ENCODE measurements around the gene ITM2C.

DNA sequence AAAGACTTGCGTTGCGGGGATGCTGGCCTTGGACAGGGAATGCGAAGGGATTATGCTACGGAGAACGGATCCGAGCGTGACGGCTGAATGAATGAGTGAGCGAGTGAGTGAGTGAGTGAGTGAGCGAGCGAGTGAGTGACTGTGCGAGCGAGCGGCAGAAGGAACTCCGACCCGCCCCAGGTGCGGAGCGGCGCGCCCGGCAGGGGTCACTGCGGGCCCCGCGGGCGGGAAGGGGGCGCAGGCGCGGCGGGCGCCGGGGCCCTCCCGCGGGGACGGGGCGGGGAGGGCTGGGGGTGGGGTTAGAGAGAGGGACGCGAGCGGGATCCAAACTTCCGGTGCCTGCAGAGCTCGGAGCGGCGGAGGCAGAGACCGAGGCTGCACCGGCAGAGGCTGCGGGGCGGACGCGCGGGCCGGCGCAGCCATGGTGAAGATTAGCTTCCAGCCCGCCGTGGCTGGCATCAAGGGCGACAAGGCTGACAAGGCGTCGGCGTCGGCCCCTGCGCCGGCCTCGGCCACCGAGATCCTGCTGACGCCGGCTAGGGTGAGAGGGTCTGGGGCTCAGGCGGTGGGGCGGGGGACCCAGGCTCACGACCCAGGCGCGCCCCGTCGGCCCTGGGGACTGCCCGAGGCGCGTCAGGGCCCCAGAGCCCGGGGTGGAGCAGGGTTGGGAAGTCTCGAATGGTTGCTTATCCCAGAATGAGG is at the start of gene ITM2C:
- TF ChIP-seq EZH2 (IDR thresholded peaks at IDR 0.05) (no peak), POLR2AphosphoS5 (IDR thresholded peaks at IDR 0.05; ENCODE audit: borderline replicate concordance, low read depth, low read length) (peak; percentile 84), FOXP2 (optimal IDR thresholded peaks at IDR 0.05; ENCODE audit: control extremely low read depth, extremely low read length, insufficient read depth) (no peak)

All from SK-N-MC (cell line).